Measurements from ENCODE around the gene PCED1A.
"Not testable (repeated sequence)": the region's sequence is repeated elsewhere in the genome, so short reads cannot be mapped to it uniquely, and the experiment has no call there.

PCED1A gene

GRCh38 chr20:2812189-2812588 is 28.3 kb downstream of the PCED1A start:
- H3K4me1 Mint-ChIP-seq = peaks cover 0 to 5% of the 10 kb centered on the region in 2 donors
- H3K27me3 Mint-ChIP-seq = peaks cover 36 to 79% of the 10 kb centered on the region in 2 donors
- H3K27ac Mint-ChIP-seq = no peak overlapping the region
- DNase-seq (no peak), ATAC-seq (replicated peaks) (no peak)
- H3K4me3 Mint-ChIP-seq = no peak overlapping the region
- peaks cover 0 to 2% of the 10 kb centered on the region in 2 donors for H3K36me3 Mint-ChIP-seq
- peaks cover 3 to 8% of the 10 kb centered on the region in 2 donors for H3K9me3 Mint-ChIP-seq

GRCh38 chr20:2809690-2810089 is 30.8 kb downstream of the PCED1A start:
- no peak overlapping the region for H3K4me3 Mint-ChIP-seq
- H3K27ac Mint-ChIP-seq = no peak overlapping the region
- peaks cover 0 to 2% of the 10 kb centered on the region in 2 donors for H3K36me3 Mint-ChIP-seq
- no peak for DNase-seq
- H3K9me3 Mint-ChIP-seq = peaks cover 3 to 8% of the 10 kb centered on the region in 2 donors
- peaks cover 50 to 77% of the 10 kb centered on the region in 2 donors for H3K27me3 Mint-ChIP-seq
- peaks cover 0 to 5% of the 10 kb centered on the region in 2 donors for H3K4me1 Mint-ChIP-seq
- ATAC-seq (replicated peaks) = no peak

GRCh38 chr20:2807929-2808328 is 32.5 kb downstream of the PCED1A start:
- not testable (repeated sequence) for H3K27ac Mint-ChIP-seq; ATAC-seq (replicated peaks); H3K4me3 Mint-ChIP-seq; H3K9me3 Mint-ChIP-seq; DNase-seq; H3K4me1 Mint-ChIP-seq; H3K36me3 Mint-ChIP-seq
- H3K27me3 Mint-ChIP-seq = peaks cover 49 to 73% of the 10 kb centered on the region in 2 donors

- Mint-ChIP-seq H3K4me1 (peaks cover 1 to 5% of the 10 kb centered on the region in 2 donors), H3K4me3 (no peak overlapping the region), H3K36me3 (no peaks in the 10 kb centered on the region), H3K9me3 (peaks cover 0 to 1% of the 10 kb centered on the region in 2 donors), H3K27ac (no peak overlapping the region), H3K27me3 (peaks cover 47 to 72% of the 10 kb centered on the region in 2 donors)
- no peak for DNase-seq
- ATAC-seq (replicated peaks) = no peak
These were observed 33.4 kb downstream of the PCED1A start for GRCh38 chr20:2807019-2807418.

GRCh38 chr20:2806351-2806701 is 34.1 kb downstream of the PCED1A start:
- Mint-ChIP-seq H3K27ac (no peak overlapping the region), H3K27me3 (peaks cover 42 to 71% of the 10 kb centered on the region in 2 donors), H3K4me3 (no peak overlapping the region), H3K4me1 (peaks cover 3 to 7% of the 10 kb centered on the region in 2 donors), H3K36me3 (no peaks in the 10 kb centered on the region), H3K9me3 (no peaks in the 10 kb centered on the region)
- ATAC-seq (replicated peaks) (no peak), DNase-seq (no peak)

- peaks cover 44 to 72% of the 10 kb centered on the region in 2 donors for H3K27me3 Mint-ChIP-seq
- H3K4me3 Mint-ChIP-seq = no peak overlapping the region
These were observed 34.6 kb downstream of the PCED1A start for GRCh38 chr20:2805689-2806350.

GRCh38 chr20:2804852-2805688 is 35.4 kb downstream of the PCED1A start:
- Mint-ChIP-seq H3K27me3 (peaks cover 47 to 73% of the 10 kb centered on the region in 2 donors), H3K4me1 (peaks cover 11 to 18% of the 10 kb centered on the region in 2 donors), H3K9me3 (no peaks in the 10 kb centered on the region), H3K4me3 (no peak overlapping the region), H3K36me3 (no peaks in the 10 kb centered on the region), H3K27ac (no peak overlapping the region)
- no peak for ATAC-seq (replicated peaks)
- no peak for DNase-seq

More at GRCh38 chr20:2805689-2806350, 34.6 kb downstream of the PCED1A start:
- no peak for ATAC-seq (replicated peaks)
- no peak for DNase-seq
- peaks cover 8 to 12% of the 10 kb centered on the region in 2 donors for H3K4me1 Mint-ChIP-seq
- no peak overlapping the region for H3K27ac Mint-ChIP-seq
- no peaks in the 10 kb centered on the region for H3K36me3 Mint-ChIP-seq
- no peaks in the 10 kb centered on the region for H3K9me3 Mint-ChIP-seq

GRCh38 chr20:2804041-2804828 is 36.2 kb downstream of the PCED1A start:
- DNase-seq (no peak), ATAC-seq (replicated peaks) (no peak)
- Mint-ChIP-seq H3K4me3 (no peak overlapping the region), H3K9me3 (no peaks in the 10 kb centered on the region), H3K27ac (no peak overlapping the region), H3K27me3 (peaks cover 55 to 78% of the 10 kb centered on the region in 2 donors), H3K36me3 (no peaks in the 10 kb centered on the region), H3K4me1 (peaks cover 19 to 26% of the 10 kb centered on the region in 2 donors)

GRCh38 chr20:2801286-2801728 is 39.1 kb downstream of the PCED1A start:
- no peaks in the 10 kb centered on the region for H3K9me3 Mint-ChIP-seq

GRCh38 chr20:2800521-2801285 is 39.8 kb downstream of the PCED1A start, which contains the start of gene CPXM1:
CPXM1 (minus strand) TSS chr20:2800627; CDS start chr20:2800572, 55 bp downstream.
- peak within 1 kb of the TSS; percentile 90 for H3K27ac Mint-ChIP-seq
- peaks cover 23 to 33% of the 10 kb centered on the region in 2 donors for H3K4me1 Mint-ChIP-seq
- H3K9me3 Mint-ChIP-seq = no peaks in the 10 kb centered on the region
- peaks cover 49 to 76% of the 10 kb centered on the region in 2 donors for H3K27me3 Mint-ChIP-seq
- peak; percentile 80 for ATAC-seq (replicated peaks)
- peak; percentile 49 for DNase-seq
- peaks cover 0 to 2% of the 10 kb centered on the region in 2 donors for H3K36me3 Mint-ChIP-seq
- H3K4me3 Mint-ChIP-seq = peak within 1 kb of the TSS; percentile 84 to 88

More at GRCh38 chr20:2801286-2801728, 39.1 kb downstream of the PCED1A start:
- Mint-ChIP-seq H3K27ac (peak overlapping the region; percentile 90), H3K4me1 (peaks cover 23 to 33% of the 10 kb centered on the region in 2 donors), H3K36me3 (peaks cover 0 to 2% of the 10 kb centered on the region in 2 donors), H3K27me3 (peaks cover 54 to 82% of the 10 kb centered on the region in 2 donors), H3K4me3 (peak overlapping the region; percentile 66 to 88)
- ATAC-seq (replicated peaks) = peak; percentile 6 to 12
- DNase-seq = no peak

- H3K27me3 Mint-ChIP-seq = peaks cover 43 to 71% of the 10 kb centered on the region in 2 donors
- peaks cover 0 to 2% of the 10 kb centered on the region in 2 donors for H3K36me3 Mint-ChIP-seq
- H3K27ac Mint-ChIP-seq = peak overlapping the region; percentile 90
- H3K4me1 Mint-ChIP-seq = peaks cover 23 to 33% of the 10 kb centered on the region in 2 donors
- ATAC-seq (replicated peaks) (peak; percentile 4 to 11), DNase-seq (no peak)
- no peaks in the 10 kb centered on the region for H3K9me3 Mint-ChIP-seq
- peak overlapping the region; percentile 84 to 88 for H3K4me3 Mint-ChIP-seq
These were observed 40.6 kb downstream of the PCED1A start for GRCh38 chr20:2799688-2800520.

GRCh38 chr20:2799271-2799670 is 41.2 kb downstream of the PCED1A start:
- peaks cover 23 to 33% of the 10 kb centered on the region in 2 donors for H3K4me1 Mint-ChIP-seq
- peaks cover 39 to 71% of the 10 kb centered on the region in 2 donors for H3K27me3 Mint-ChIP-seq
- peak overlapping the region; percentile 90 for H3K27ac Mint-ChIP-seq
- DNase-seq (no peak), ATAC-seq (replicated peaks) (no peak)
- H3K4me3 Mint-ChIP-seq = peak overlapping the region; percentile 84 to 88
- no peaks in the 10 kb centered on the region for H3K9me3 Mint-ChIP-seq
- H3K36me3 Mint-ChIP-seq = peaks cover 0 to 2% of the 10 kb centered on the region in 2 donors
